ENCODE results near the gene UCK1. TPM values are rescaled to one million over a fixed set of nuclear protein-coding genes. Genes with fewer than 3 reads are reported as not detected.

Gene UCK1
- total RNA-seq, 1 donor from 2014 or later, result 22.4 TPM

DNA sequence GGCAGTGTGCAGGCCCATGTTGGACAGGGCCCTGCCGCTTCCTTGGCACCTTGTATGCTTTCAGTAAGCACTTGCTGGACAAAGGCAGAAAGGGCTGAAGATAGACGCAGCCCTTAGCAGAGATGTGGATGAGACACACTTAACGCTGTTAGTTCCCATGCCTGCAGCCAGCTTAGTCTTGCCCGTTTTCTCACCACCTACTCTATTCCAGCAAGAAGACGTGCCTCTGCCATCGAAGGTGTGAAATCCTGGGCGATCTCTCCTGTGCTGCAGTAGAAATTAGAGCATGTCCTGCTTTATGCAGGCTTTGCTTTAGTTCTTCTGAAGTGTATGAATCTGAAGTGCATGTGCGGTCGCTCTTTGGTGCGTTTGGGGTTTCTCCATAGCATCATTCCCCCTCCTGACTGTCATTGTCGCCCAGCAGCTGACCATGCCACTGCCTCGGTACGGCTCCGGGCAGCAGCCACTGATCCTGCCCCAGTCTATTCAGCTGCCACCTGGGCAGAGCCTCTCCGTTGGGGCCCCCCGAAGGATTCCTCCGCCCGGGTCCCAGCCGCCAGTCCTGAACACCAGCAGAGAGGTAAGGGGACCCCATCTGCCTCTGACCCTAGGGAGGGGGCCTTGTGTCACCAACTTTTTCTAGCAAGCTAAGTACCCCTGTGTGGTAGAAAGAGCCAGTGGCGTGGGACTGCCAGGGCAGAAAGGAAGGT, 39.9 kb downstream of the UCK1 start:
- no peak for DNase-seq (ENCODE audit: low read depth)
- no peak overlapping the region for H3K4me3 ChIP-seq (ENCODE audit: low read depth, low read length)
- TF ChIP-seq, protein P1, sequence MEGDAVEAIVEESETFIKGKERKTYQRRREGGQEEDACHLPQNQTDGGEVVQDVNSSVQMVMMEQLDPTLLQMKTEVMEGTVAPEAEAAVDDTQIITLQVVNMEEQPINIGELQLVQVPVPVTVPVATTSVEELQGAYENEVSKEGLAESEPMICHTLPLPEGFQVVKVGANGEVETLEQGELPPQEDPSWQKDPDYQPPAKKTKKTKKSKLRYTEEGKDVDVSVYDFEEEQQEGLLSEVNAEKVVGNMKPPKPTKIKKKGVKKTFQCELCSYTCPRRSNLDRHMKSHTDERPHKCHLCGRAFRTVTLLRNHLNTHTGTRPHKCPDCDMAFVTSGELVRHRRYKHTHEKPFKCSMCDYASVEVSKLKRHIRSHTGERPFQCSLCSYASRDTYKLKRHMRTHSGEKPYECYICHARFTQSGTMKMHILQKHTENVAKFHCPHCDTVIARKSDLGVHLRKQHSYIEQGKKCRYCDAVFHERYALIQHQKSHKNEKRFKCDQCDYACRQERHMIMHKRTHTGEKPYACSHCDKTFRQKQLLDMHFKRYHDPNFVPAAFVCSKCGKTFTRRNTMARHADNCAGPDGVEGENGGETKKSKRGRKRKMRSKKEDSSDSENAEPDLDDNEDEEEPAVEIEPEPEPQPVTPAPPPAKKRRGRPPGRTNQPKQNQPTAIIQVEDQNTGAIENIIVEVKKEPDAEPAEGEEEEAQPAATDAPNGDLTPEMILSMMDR (conservative IDR thresholded peaks at IDR 0.05; ENCODE audit: low read depth, low read length), result no peak

DNA sequence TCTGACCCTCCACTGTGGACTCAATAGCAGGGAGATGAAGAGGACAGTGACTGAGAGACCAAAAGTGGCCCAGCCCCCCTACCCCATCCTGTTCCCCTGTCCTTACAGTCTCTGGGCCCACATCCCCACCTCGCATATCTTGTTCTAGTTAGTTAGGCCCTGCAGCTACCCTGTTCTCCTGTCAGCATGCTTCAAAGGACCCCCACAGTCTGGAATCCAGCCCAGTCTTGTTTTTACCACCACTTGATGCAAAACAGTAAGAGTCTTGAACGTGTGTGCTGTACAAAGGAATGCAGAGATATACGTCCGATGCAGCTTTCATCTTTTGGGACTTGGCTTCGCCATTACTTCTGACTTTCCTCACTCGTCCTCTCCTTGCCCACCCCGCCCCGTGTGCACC, 40.5 kb downstream of the UCK1 start:
- H3K4me3 ChIP-seq (ENCODE audit: low read depth, low read length), result no peak overlapping the region
- TF ChIP-seq, protein P1 (conservative IDR thresholded peaks at IDR 0.05; ENCODE audit: low read depth, low read length), result no peak
- DNase-seq (ENCODE audit: low read depth), result no peak

DNA sequence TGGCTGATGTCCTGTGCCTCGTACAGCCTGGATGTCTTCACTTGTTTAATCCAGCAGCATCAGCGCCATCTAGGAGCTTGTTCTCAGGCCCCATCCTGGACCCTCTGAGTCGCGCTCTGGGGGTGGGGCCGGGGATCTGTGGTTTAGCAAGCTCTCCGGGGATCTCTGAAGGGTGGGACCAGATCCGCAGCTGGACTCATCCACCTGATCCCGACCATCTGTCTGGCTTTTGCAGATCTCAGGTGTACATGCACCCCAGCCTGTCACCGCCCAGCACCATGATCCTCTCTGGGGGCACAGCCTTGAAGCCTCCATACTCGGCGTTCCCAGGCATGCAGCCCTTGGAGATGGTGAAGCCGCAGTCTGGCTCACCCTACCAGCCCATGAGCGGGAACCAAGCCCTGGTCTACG, 43.4 kb downstream of the UCK1 start:
- DNase-seq (ENCODE audit: low read depth), result no peak
- TF ChIP-seq, protein P1 (conservative IDR thresholded peaks at IDR 0.05; ENCODE audit: low read depth, low read length), result no peak
- H3K4me3 ChIP-seq (ENCODE audit: low read depth, low read length), result no peak overlapping the region

DNA sequence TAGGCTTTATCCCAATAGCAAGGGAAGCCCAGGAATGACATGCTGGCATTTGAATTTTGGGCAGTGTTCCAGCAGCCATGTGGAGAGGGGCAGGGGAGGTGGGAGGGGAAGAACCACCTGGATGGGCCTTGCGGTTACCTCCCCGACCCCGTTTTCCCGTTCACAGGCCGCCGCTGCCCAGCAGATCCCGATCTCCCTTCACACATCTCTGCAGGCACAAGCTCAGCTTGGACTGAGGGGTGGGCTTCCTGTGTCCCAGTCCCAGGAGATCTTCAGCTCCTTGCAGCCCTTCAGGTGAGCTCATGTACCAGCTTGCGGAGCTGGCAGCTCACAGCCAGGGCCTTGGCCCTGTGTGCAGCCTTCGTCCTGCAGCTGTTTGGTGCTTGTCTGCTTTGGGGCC, 44.1 kb downstream of the UCK1 start:
- DNase-seq (ENCODE audit: low read depth), result no peak
- no peak overlapping the region for H3K4me3 ChIP-seq (ENCODE audit: low read depth, low read length)
- TF ChIP-seq, protein P1 (conservative IDR thresholded peaks at IDR 0.05; ENCODE audit: low read depth, low read length), result no peak

DNA sequence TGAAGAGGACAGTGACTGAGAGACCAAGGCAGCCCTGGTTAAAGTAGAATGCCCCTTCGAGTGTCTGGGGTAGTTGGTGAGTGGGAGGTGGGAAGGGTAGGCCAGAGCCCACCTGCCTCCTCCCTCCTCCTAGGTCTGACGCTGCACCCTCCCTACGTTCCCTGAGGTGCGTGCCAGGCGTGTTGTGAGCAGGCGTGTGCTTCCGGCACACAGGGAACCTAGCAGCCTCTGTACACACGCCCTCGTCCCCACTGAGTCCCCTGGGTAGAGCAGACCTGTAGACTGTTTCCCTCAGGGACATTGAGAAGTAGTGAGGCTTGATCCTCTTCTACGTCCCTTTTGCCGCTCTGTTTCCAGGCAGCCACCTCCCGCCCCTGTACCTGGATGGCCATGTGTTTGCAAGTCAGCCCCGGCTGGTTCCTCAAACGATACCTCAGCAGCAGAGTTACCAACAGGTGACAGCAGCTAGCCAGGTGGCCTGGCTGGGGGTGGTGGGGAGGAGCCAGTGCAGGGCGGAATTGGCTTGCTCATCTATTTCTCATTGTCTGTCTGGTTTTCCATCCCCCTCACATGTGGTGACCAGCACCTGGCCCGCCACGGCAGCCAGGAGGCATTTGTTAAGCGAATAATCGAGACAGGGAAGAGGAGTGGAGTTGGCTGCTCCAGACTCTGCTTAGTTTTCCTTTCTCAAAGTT, 45.2 kb downstream of the UCK1 start:
- H3K4me3 ChIP-seq (ENCODE audit: low read depth, low read length), result no peak overlapping the region
- TF ChIP-seq, protein P1 (conservative IDR thresholded peaks at IDR 0.05; ENCODE audit: low read depth, low read length), result no peak
- no peak for DNase-seq (ENCODE audit: low read depth)

DNA sequence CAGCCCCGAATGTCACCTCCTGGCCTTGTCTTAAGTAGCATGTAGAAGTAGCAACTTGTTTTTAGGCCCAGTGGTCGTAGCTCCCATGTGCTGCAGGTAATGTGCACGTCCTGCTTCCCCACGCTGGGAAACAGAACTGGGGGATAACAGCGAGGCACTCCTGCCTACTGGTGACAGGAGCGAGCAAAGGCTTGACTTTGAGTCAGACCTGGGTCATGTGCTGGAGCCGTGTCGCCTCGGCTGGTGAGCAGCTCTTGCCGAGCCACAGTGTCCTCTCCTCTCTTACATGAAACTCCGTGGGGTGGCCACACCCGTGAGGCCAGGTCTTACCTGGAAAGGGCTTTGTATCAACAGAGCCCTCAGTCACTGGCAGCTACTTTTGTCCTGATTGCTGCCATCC, 45.9 kb downstream of the UCK1 start:
- H3K4me3 ChIP-seq (ENCODE audit: low read depth, low read length), result no peak overlapping the region
- no peak for DNase-seq (ENCODE audit: low read depth)
- TF ChIP-seq, protein P1 (conservative IDR thresholded peaks at IDR 0.05; ENCODE audit: low read depth, low read length), result no peak
